ENCODE measurements around the gene THBS4.

- TF ChIP-seq, protein P1, sequence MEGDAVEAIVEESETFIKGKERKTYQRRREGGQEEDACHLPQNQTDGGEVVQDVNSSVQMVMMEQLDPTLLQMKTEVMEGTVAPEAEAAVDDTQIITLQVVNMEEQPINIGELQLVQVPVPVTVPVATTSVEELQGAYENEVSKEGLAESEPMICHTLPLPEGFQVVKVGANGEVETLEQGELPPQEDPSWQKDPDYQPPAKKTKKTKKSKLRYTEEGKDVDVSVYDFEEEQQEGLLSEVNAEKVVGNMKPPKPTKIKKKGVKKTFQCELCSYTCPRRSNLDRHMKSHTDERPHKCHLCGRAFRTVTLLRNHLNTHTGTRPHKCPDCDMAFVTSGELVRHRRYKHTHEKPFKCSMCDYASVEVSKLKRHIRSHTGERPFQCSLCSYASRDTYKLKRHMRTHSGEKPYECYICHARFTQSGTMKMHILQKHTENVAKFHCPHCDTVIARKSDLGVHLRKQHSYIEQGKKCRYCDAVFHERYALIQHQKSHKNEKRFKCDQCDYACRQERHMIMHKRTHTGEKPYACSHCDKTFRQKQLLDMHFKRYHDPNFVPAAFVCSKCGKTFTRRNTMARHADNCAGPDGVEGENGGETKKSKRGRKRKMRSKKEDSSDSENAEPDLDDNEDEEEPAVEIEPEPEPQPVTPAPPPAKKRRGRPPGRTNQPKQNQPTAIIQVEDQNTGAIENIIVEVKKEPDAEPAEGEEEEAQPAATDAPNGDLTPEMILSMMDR (conservative IDR thresholded peaks at IDR 0.05) = no peak
- TF ChIP-seq EZH2 (IDR thresholded peaks at IDR 0.05; ENCODE audit: low read depth) = no peak
Measured at GRCh38 chr5:80031109-80031508, 4.0 kb upstream of the THBS4 start.
